CD4-positive, alpha-beta memory T cell (primary cell): ENCODE results near the gene NEDD4. TPM values are rescaled to one million over a fixed set of nuclear protein-coding genes. Genes with fewer than 3 reads are reported as not detected.

Experiments
- CTCF ChIA-PET: fragments of 350-600 bp; sonication (Branson Sonifier 250); formaldehyde crosslinking; loops from one replicate; lab custom pipeline; 2021; ENCODE audit warnings: inconsistent platforms; ENCODE audit not compliant: partially characterized antibody; lab: Charles Lee
- POLR2A ChIA-PET: fragments of 350-600 bp; sonication (Branson Sonifier 250); formaldehyde crosslinking; loops from one replicate; lab custom pipeline; 2021; ENCODE audit not compliant: partially characterized antibody; lab: Charles Lee
- DNase-seq, 5 donors: peaks; one replicate each; pipeline versions ENCODE4 v3.0.0 to v3.0.0-alpha.2; 2020 to 2022; ENCODE audit warnings: mixed read lengths in 1 of 5
- H3K27ac ChIP-seq: one replicate; pipeline ENCODE4 v1.7.0; 2013; ENCODE audit warnings: low read depth, low read length
- H3K27me3 ChIP-seq: 2 replicates; pipeline ENCODE4 v1.7.0; 2013; ENCODE audit warnings: mild to moderate bottlenecking, low read length, moderate library complexity; ENCODE audit not compliant: insufficient read depth
- H3K36me3 ChIP-seq: 2 replicates; pipeline ENCODE4 v1.7.0; 2013; ENCODE audit warnings: mild to moderate bottlenecking, low read length, moderate library complexity; ENCODE audit not compliant: insufficient read depth
- H3K4me1 ChIP-seq: 2 replicates; pipeline ENCODE4 v1.7.0; 2013; ENCODE audit warnings: mild to moderate bottlenecking, low read length, moderate library complexity; ENCODE audit not compliant: insufficient read depth
- H3K4me3 ChIP-seq, 2 donors: one replicate each; pipeline ENCODE4 v1.7.0; 2013; ENCODE audit warnings: low read length in 2 of 2, mild to moderate bottlenecking in 1 of 2
- H3K9me3 ChIP-seq, 2 donors: one replicate each; pipeline ENCODE4 v1.7.0; 2013; ENCODE audit warnings: low read length in 2 of 2, control low read depth in 1 of 2; ENCODE audit not compliant: control insufficient read depth in 1 of 2
- H3K27ac Mint-ChIP-seq, 7 donors: one replicate each; pipeline ENCODE4 v1.8.0; 2020 to 2021; ENCODE audit warnings: mixed read lengths in 7 of 7, mild to moderate bottlenecking in 6 of 7, inconsistent platforms in 3 of 7, moderate library complexity in 3 of 7
- H3K27me3 Mint-ChIP-seq, 2 donors: one replicate each; pipeline ENCODE4 v1.8.0; 2020 to 2021; ENCODE audit warnings: mixed read lengths in 2 of 2
- H3K36me3 Mint-ChIP-seq, 2 donors: one replicate each; pipeline ENCODE4 v1.8.0; 2020 to 2021; ENCODE audit warnings: mixed read lengths in 2 of 2, inconsistent platforms in 1 of 2, mild to moderate bottlenecking in 1 of 2
- H3K4me1 Mint-ChIP-seq, 4 donors: one replicate each; pipeline ENCODE4 v1.8.0; 2020 to 2021; ENCODE audit warnings: mixed read lengths in 4 of 4, mild to moderate bottlenecking in 1 of 4
- H3K4me3 Mint-ChIP-seq, 8 donors: one replicate each; pipeline ENCODE4 v1.8.0; 2020 to 2021; ENCODE audit warnings: mixed read lengths in 8 of 8, mild to moderate bottlenecking in 7 of 8, moderate library complexity in 6 of 8, inconsistent platforms in 3 of 8
- H3K9me3 Mint-ChIP-seq, 8 donors: one replicate each; pipeline ENCODE4 v1.8.0; 2020 to 2021; ENCODE audit warnings: mixed read lengths in 8 of 8, mild to moderate bottlenecking in 5 of 8, inconsistent platforms in 3 of 8, moderate library complexity in 1 of 8
- intact Hi-C: fragments of 100-400 bp; cut with micrococcal nuclease; formaldehyde crosslinking; loops from one replicate; pipeline ENCODE4 v1.15.1; 2023
- polyA plus RNA-seq, 2 donors: library from polyadenylated mRNA; unstranded; fragments of 300-500 nt; fragmentation: Illumina TruSeq; gene quantifications; one replicate each; pipeline ENCODE4 v1.2.3, GENCODE V29; 2021
- total RNA-seq, 2 experiments: library from RNA; stranded (reverse); gene quantifications; one replicate each; pipeline ENCODE4 v1.2.3, GENCODE V29; 2021

The NEDD4 gene
- total and polyA plus RNA-seq, 4 experiments from 2014 or later, result 3.7 to 5.8 (median 4.7) TPM

- Mint-ChIP-seq H3K4me1 (no peaks in the 10 kb centered on the region), H3K36me3 (peaks cover 8 to 11% of the 10 kb centered on the region in 2 donors), H3K9me3 (no peaks in the 10 kb centered on the region), H3K4me3 (no peak overlapping the region), H3K27ac (no peak overlapping the region), H3K27me3 (no peaks in the 10 kb centered on the region)
- Histone ChIP-seq H3K4me3 (no peak overlapping the region), H3K27me3 (no peaks in the 10 kb centered on the region), H3K9me3 (no peaks in the 10 kb centered on the region), H3K27ac (no peak overlapping the region), H3K4me1 (no peaks in the 10 kb centered on the region), H3K36me3 (no peaks in the 10 kb centered on the region)
- intact Hi-C loops, result no loop called here
- no peak for DNase-seq
- CTCF ChIA-PET, result no interaction called here
- POLR2A ChIA-PET, result no interaction called here
Measured at GRCh38 chr15:55835866-55836265, 157.5 kb downstream of the NEDD4 start.

- Mint-ChIP-seq H3K27ac (no peak overlapping the region), H3K27me3 (no peaks in the 10 kb centered on the region), H3K4me1 (peaks cover 9 to 12% (median 11%) of the 10 kb centered on the region in 4 donors), H3K4me3 (no peak overlapping the region), H3K36me3 (peaks cover 8 to 11% of the 10 kb centered on the region in 2 donors), H3K9me3 (no peaks in the 10 kb centered on the region)
- DNase-seq, result no peak
- no peak overlapping the region for H3K4me3 ChIP-seq
- intact Hi-C loops, result no loop called here
- no peaks in the 10 kb centered on the region for H3K27me3 ChIP-seq
- POLR2A ChIA-PET, result no interaction called here
- no peak overlapping the region for H3K27ac ChIP-seq
- H3K4me1 ChIP-seq, result peaks cover 14% of the 10 kb centered on the region
- H3K36me3 ChIP-seq, result no peaks in the 10 kb centered on the region
- CTCF ChIA-PET, result interaction anchor here (1.3 kb wide), 1 partner anchor 11 kb away, joined by 4 read pairs; no protein-coding TSS in a partner anchor
- H3K9me3 ChIP-seq, result no peaks in the 10 kb centered on the region
Measured at GRCh38 chr15:55834331-55834730, 159.1 kb downstream of the NEDD4 start.

GRCh38 chr15:55829826-55830225 is 163.6 kb downstream of the NEDD4 start:
- peak overlapping the region in 6 of 7 donors; percentile 15 to 69 (median 44) for H3K27ac Mint-ChIP-seq
- CTCF ChIA-PET, result no interaction called here

GRCh38 chr15:55827955-55828354 is 165.5 kb downstream of the NEDD4 start:
- no peak overlapping the region for H3K4me3 ChIP-seq
- no peaks in the 10 kb centered on the region for H3K9me3 ChIP-seq
- ChIA-PET CTCF (no interaction called here), POLR2A (no interaction called here)
- H3K27me3 ChIP-seq, result no peaks in the 10 kb centered on the region
- Mint-ChIP-seq H3K27ac (no peak overlapping the region), H3K9me3 (no peaks in the 10 kb centered on the region), H3K4me3 (no peak overlapping the region), H3K4me1 (peaks cover 10 to 14% (median 11%) of the 10 kb centered on the region in 4 donors), H3K36me3 (peaks cover 0 to 7% of the 10 kb centered on the region in 2 donors), H3K27me3 (no peaks in the 10 kb centered on the region)
- no peaks in the 10 kb centered on the region for H3K36me3 ChIP-seq
- no peak for DNase-seq
- intact Hi-C loops, result no loop called here
- peaks cover 14% of the 10 kb centered on the region for H3K4me1 ChIP-seq
- H3K27ac ChIP-seq, result no peak overlapping the region

More at GRCh38 chr15:55829826-55830225, 163.6 kb downstream of the NEDD4 start:
- Histone ChIP-seq H3K4me3 (no peak overlapping the region), H3K4me1 (peaks cover 14% of the 10 kb centered on the region), H3K9me3 (no peaks in the 10 kb centered on the region), H3K27ac (no peak overlapping the region), H3K27me3 (no peaks in the 10 kb centered on the region), H3K36me3 (no peaks in the 10 kb centered on the region)
- DNase-seq, result peak in 2 of 5 donors; percentile 2 to 9
- Mint-ChIP-seq H3K9me3 (no peaks in the 10 kb centered on the region), H3K27me3 (no peaks in the 10 kb centered on the region), H3K4me3 (peak overlapping the region in 3 of 8 donors; percentile 1 to 9 (median 7)), H3K36me3 (peaks cover 5 to 7% of the 10 kb centered on the region in 2 donors), H3K4me1 (peaks cover 10 to 14% (median 11%) of the 10 kb centered on the region in 4 donors)
- POLR2A ChIA-PET, result no interaction called here
- intact Hi-C loops, result no loop called here

- intact Hi-C loops, result no loop called here
- Mint-ChIP-seq H3K27me3 (no peaks in the 10 kb centered on the region), H3K27ac (peak overlapping the region in 2 of 7 donors; percentile 9 to 66), H3K4me1 (peaks cover 10 to 14% (median 11%) of the 10 kb centered on the region in 4 donors), H3K36me3 (peaks cover 0 to 6% of the 10 kb centered on the region in 2 donors), H3K4me3 (no peak overlapping the region), H3K9me3 (no peaks in the 10 kb centered on the region)
- no peak for DNase-seq
- no peaks in the 10 kb centered on the region for H3K27me3 ChIP-seq
- peaks cover 14% of the 10 kb centered on the region for H3K4me1 ChIP-seq
- ChIA-PET CTCF (no interaction called here), POLR2A (no interaction called here)
- no peaks in the 10 kb centered on the region for H3K36me3 ChIP-seq
- no peaks in the 10 kb centered on the region for H3K9me3 ChIP-seq
- H3K27ac ChIP-seq, result no peak overlapping the region
- H3K4me3 ChIP-seq, result no peak overlapping the region
Measured at GRCh38 chr15:55827204-55827603, 166.2 kb downstream of the NEDD4 start.

- Mint-ChIP-seq H3K27ac (no peak overlapping the region), H3K9me3 (peaks cover 0 to 5% (median 0%) of the 10 kb centered on the region in 8 donors), H3K4me3 (no peak overlapping the region), H3K27me3 (peaks cover 0 to 1% of the 10 kb centered on the region in 2 donors), H3K4me1 (peaks cover 6 to 9% (median 6%) of the 10 kb centered on the region in 4 donors), H3K36me3 (peaks cover 0 to 2% of the 10 kb centered on the region in 2 donors)
- DNase-seq, result no peak
- no peaks in the 10 kb centered on the region for H3K9me3 ChIP-seq
- no peaks in the 10 kb centered on the region for H3K36me3 ChIP-seq
- no peak overlapping the region for H3K4me3 ChIP-seq
- ChIA-PET POLR2A (no interaction called here), CTCF (no interaction called here)
- no peak overlapping the region for H3K27ac ChIP-seq
- intact Hi-C loops, result no loop called here
- peaks cover 8% of the 10 kb centered on the region for H3K4me1 ChIP-seq
- H3K27me3 ChIP-seq, result no peaks in the 10 kb centered on the region
Measured at GRCh38 chr15:55824857-55825613, 168.4 kb downstream of the NEDD4 start.

- Histone ChIP-seq H3K4me1 (no peaks in the 10 kb centered on the region), H3K36me3 (no peaks in the 10 kb centered on the region), H3K27me3 (no peaks in the 10 kb centered on the region), H3K9me3 (no peaks in the 10 kb centered on the region), H3K4me3 (no peak overlapping the region), H3K27ac (no peak overlapping the region)
- no peak overlapping the region for H3K27ac Mint-ChIP-seq
- peaks cover 0 to 1% of the 10 kb centered on the region in 2 donors for H3K27me3 Mint-ChIP-seq
- DNase-seq, result no peak
- no peak overlapping the region for H3K4me3 Mint-ChIP-seq
- intact Hi-C loops, result no loop called here
- ChIA-PET CTCF (no interaction called here), POLR2A (no interaction called here)
- no peaks in the 10 kb centered on the region for H3K4me1 Mint-ChIP-seq
- H3K36me3 Mint-ChIP-seq, result peaks cover 0 to 2% of the 10 kb centered on the region in 2 donors
- H3K9me3 Mint-ChIP-seq, result peaks cover 0 to 5% (median 0%) of the 10 kb centered on the region in 8 donors
Measured at GRCh38 chr15:55823699-55824340, 169.6 kb downstream of the NEDD4 start.
